Sigmoid colon (tissue), 7 donors: ENCODE measurements around the gene MKRN2OS. TPM values are rescaled to one million over a fixed set of nuclear protein-coding genes. Genes with fewer than 3 reads are reported as not detected.

ENCODE experiments used
- DNase-seq: peaks from one replicate; pipeline ENCODE4 v3.0.0-alpha.2; 2019
- H3K27ac ChIP-seq, 4 donors: fragments of 200-600 bp; sonication (generic); one replicate each; pipeline ENCODE4 v1.5.1; 2016 to 2019; ENCODE audit warnings: mild to moderate bottlenecking in 1 of 4
- H3K27me3 ChIP-seq, 3 donors: fragments of 200-600 bp; sonication (generic); one replicate each; pipeline ENCODE4 v1.5.1; 2019; ENCODE audit warnings: mild to moderate bottlenecking in 1 of 3
- H3K36me3 ChIP-seq, 4 donors: fragments of 200-600 bp; sonication (generic); one replicate each; pipeline ENCODE4 v1.5.1; 2016 to 2019
- H3K4me1 ChIP-seq, 4 donors: fragments of 200-600 bp; sonication (generic); one replicate each; pipeline ENCODE4 v1.5.1; 2017 to 2019
- H3K4me3 ChIP-seq, 4 donors: fragments of 200-600 bp; sonication (generic); one replicate each; pipeline ENCODE4 v1.5.1; 2017 to 2019; ENCODE audit warnings: mild to moderate bottlenecking in 2 of 4, moderate library complexity in 1 of 4
- H3K9me3 ChIP-seq, 4 donors: fragments of 200-600 bp in 3 of 4; sonication (generic) in 3 of 4; one replicate each; pipeline versions ENCODE4 v1.5.1 to v1.6.1; 2013 to 2019
- CTCF ChIP-seq, 4 experiments: fragments of 450-650 bp in 3 of 4; fragments of 200-600 bp in 1 of 4; IDR thresholded peaks; one replicate each; pipeline ENCODE4 v1.5.1; 2016 to 2019; ENCODE audit warnings: antibody characterized with exemption in 4 of 4, mild to moderate bottlenecking in 3 of 4, moderate library complexity in 2 of 4
- EP300 ChIP-seq, 4 donors: sonication (generic); formaldehyde crosslinking; IDR thresholded peaks; one replicate each; pipeline ENCODE4 v1.6.1; 2017; ENCODE audit warnings: antibody characterized with exemption in 4 of 4
- POLR2A ChIP-seq, 2 donors: fragments of 450-650 bp; IDR thresholded peaks; one replicate each; pipeline ENCODE4 v1.6.1; 2016; ENCODE audit warnings: antibody characterized with exemption in 2 of 2, mild to moderate bottlenecking in 2 of 2, moderate library complexity in 2 of 2
- POLR2AphosphoS5 ChIP-seq, 4 donors: sonication (generic); formaldehyde crosslinking; IDR thresholded peaks; one replicate each; pipeline ENCODE4 v1.6.1; 2017; ENCODE audit warnings: antibody characterized with exemption in 4 of 4
- WGBS, 2 donors: extraction: QIAGEN DNeasy Blood & Tissue Kit; methylation state at CpG; one replicate each; pipeline ENCODE4 v1.1.7; 2013; 5-methylcytosine and 5-hydroxymethylcytosine counted together
- intact Hi-C: fragments of 100-400 bp; cut with DNase I; formaldehyde crosslinking; loops from one replicate; pipeline ENCODE4 v1.15.1; 2023
- polyA plus RNA-seq, 3 donors: library from polyadenylated mRNA; stranded (reverse); fragments of 200-250 nt; gene quantifications; one replicate each; pipeline ENCODE4 v1.2.3, GENCODE V29; 2013
- total RNA-seq, 4 donors: library from RNA; depleted of rRNA; stranded (reverse); fragments of >200 nt; gene quantifications; one replicate each; pipeline ENCODE4 v1.1.0, GENCODE V29; 2016
- donor health status: healthy with polysubstance abuse.
- donor health status: Bipolar disorder and iron deficiency.
- donor health status: healthy.

MKRN2OS gene
- total and polyA plus RNA-seq, 7 donors: 4.0 to 14.6 (median 10.8) TPM; not detected in 4

GRCh38 chr3:12584083-12584482, 38.8 kb upstream of the MKRN2OS start:
- no peaks in the 10 kb centered on the region for H3K9me3 ChIP-seq
- WGBS, 2 donors: 94 to 96% methylated on average over 2 of the region's 2 CpGs
- no peak overlapping the region for H3K4me3 ChIP-seq
- H3K27ac ChIP-seq: no peak overlapping the region
- no peak for DNase-seq
- H3K36me3 ChIP-seq: peaks cover 31 to 100% (median 62%) of the 10 kb centered on the region in 4 donors
- no peaks in the 10 kb centered on the region for H3K4me1 ChIP-seq
- no peaks in the 10 kb centered on the region for H3K27me3 ChIP-seq
- intact Hi-C loops: no loop called here
- TF ChIP-seq EP300 (IDR thresholded peaks at IDR 0.05) (no peak), POLR2A (IDR thresholded peaks at IDR 0.05) (no peak)

- H3K4me1 ChIP-seq: no peaks in the 10 kb centered on the region
- H3K27ac ChIP-seq: no peak overlapping the region
- H3K27me3 ChIP-seq: no peaks in the 10 kb centered on the region
- TF ChIP-seq POLR2AphosphoS5 (IDR thresholded peaks at IDR 0.05) (no peak), EP300 (IDR thresholded peaks at IDR 0.05) (no peak), POLR2A (IDR thresholded peaks at IDR 0.05) (no peak), CTCF (IDR thresholded peaks at IDR 0.05) (no peak)
- no peak for DNase-seq
- no peaks in the 10 kb centered on the region for H3K9me3 ChIP-seq
- peaks cover 30 to 100% (median 62%) of the 10 kb centered on the region in 4 donors for H3K36me3 ChIP-seq
- intact Hi-C loops: no loop called here
- no peak overlapping the region for H3K4me3 ChIP-seq
These were observed 38.0 kb upstream of the MKRN2OS start for GRCh38 chr3:12583280-12583679.

GRCh38 chr3:12582730-12583129, 37.4 kb upstream of the MKRN2OS start:
- TF ChIP-seq POLR2A (IDR thresholded peaks at IDR 0.05) (no peak), EP300 (IDR thresholded peaks at IDR 0.05) (no peak)
- H3K27ac ChIP-seq: no peak overlapping the region
- no peaks in the 10 kb centered on the region for H3K27me3 ChIP-seq
- 87 to 92% methylated on average over 4 of the region's 4 CpGs for WGBS, 2 donors
- DNase-seq: no peak
- intact Hi-C loops: no loop called here
- no peak overlapping the region for H3K4me3 ChIP-seq
- no peaks in the 10 kb centered on the region for H3K9me3 ChIP-seq
- peaks cover 25 to 100% (median 60%) of the 10 kb centered on the region in 4 donors for H3K36me3 ChIP-seq
- H3K4me1 ChIP-seq: no peaks in the 10 kb centered on the region

- TF ChIP-seq EP300 (IDR thresholded peaks at IDR 0.05) (no peak), POLR2A (IDR thresholded peaks at IDR 0.05) (no peak), POLR2AphosphoS5 (IDR thresholded peaks at IDR 0.05) (no peak), CTCF (IDR thresholded peaks at IDR 0.05) (no peak)
- Histone ChIP-seq H3K27me3 (no peaks in the 10 kb centered on the region), H3K4me3 (no peak overlapping the region), H3K9me3 (no peaks in the 10 kb centered on the region), H3K36me3 (peaks cover 21 to 100% (median 73%) of the 10 kb centered on the region in 4 donors), H3K27ac (peak overlapping the region in 1 of 4 donors; percentile 22), H3K4me1 (no peaks in the 10 kb centered on the region)
- 59 to 66% methylated on average over 3 of the region's 3 CpGs for WGBS, 2 donors
- intact Hi-C loops: no loop called here
- no peak for DNase-seq
These were observed 34.6 kb upstream of the MKRN2OS start for GRCh38 chr3:12579905-12580304.

GRCh38 chr3:12579456-12579855, 34.2 kb upstream of the MKRN2OS start:
- Histone ChIP-seq H3K4me3 (no peak overlapping the region), H3K36me3 (peaks cover 17 to 100% (median 72%) of the 10 kb centered on the region in 4 donors), H3K27me3 (no peaks in the 10 kb centered on the region), H3K4me1 (no peaks in the 10 kb centered on the region), H3K27ac (peak overlapping the region in 1 of 4 donors; percentile 22), H3K9me3 (no peaks in the 10 kb centered on the region)
- WGBS, 2 donors: 77 to 94% methylated on average over 3 of the region's 3 CpGs
- intact Hi-C loops: no loop called here
- DNase-seq: no peak
- TF ChIP-seq POLR2A (IDR thresholded peaks at IDR 0.05): no peak

GRCh38 chr3:12578742-12579141, 33.4 kb upstream of the MKRN2OS start:
- no peak overlapping the region for H3K27ac ChIP-seq
- peaks cover 16 to 100% (median 72%) of the 10 kb centered on the region in 4 donors for H3K36me3 ChIP-seq
- no peaks in the 10 kb centered on the region for H3K9me3 ChIP-seq
- no peak for DNase-seq
- whole genome bisulfite sequencing, 2 donors: 64 to 73% methylated on average over 2 of the region's 2 CpGs
- no peaks in the 10 kb centered on the region for H3K27me3 ChIP-seq
- no peaks in the 10 kb centered on the region for H3K4me1 ChIP-seq
- intact Hi-C loops: no loop called here
- TF ChIP-seq POLR2AphosphoS5 (IDR thresholded peaks at IDR 0.05): no peak
- TF ChIP-seq POLR2A (IDR thresholded peaks at IDR 0.05): no peak
- no peak for TF ChIP-seq EP300 (IDR thresholded peaks at IDR 0.05)
- TF ChIP-seq CTCF (IDR thresholded peaks at IDR 0.05): no peak
- H3K4me3 ChIP-seq: no peak overlapping the region
